Measurements from ENCODE around the gene BNIPL.

The BNIPL gene

DNA sequence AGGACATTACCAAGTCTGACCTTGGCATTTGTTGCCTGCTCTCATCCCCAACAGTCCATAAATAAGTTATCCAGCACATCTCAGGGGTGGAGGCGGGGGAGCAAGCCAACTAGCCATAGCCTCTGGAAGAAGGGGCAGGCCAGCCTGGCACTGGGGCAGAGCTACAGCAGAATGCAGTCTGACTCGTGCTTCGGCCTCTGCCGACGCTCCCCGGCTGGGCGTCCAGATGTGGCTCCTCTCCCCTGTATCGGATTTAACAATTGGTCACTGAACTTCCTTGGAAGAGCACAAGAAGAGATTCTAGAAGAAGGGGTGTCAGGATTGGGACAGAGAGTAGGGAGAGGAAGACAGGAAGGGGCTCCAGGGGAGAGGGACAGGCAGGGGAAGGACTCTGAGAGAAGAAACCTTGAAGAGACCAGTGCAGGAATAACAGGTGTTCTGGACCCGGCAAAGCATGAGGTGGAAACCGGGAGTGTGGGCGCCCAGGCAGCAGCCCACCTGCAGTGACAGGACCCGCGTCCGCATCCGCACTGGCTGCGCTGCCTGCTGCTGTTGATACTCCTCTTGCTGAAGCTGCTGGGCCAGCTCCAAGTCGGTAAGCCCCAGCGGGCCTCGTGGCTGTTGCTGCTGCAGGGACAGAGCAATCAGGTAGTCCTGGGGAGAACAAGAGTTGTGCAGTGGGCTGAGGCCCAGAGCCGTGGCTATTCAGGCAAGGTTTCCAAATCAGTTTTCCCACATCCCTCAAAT lies 39.1 kb upstream of the BNIPL start:
- no peak overlapping the region for H3K4me3 ChIP-seq (ENCODE audit: low read depth, low read length)
- TF ChIP-seq, protein P1, sequence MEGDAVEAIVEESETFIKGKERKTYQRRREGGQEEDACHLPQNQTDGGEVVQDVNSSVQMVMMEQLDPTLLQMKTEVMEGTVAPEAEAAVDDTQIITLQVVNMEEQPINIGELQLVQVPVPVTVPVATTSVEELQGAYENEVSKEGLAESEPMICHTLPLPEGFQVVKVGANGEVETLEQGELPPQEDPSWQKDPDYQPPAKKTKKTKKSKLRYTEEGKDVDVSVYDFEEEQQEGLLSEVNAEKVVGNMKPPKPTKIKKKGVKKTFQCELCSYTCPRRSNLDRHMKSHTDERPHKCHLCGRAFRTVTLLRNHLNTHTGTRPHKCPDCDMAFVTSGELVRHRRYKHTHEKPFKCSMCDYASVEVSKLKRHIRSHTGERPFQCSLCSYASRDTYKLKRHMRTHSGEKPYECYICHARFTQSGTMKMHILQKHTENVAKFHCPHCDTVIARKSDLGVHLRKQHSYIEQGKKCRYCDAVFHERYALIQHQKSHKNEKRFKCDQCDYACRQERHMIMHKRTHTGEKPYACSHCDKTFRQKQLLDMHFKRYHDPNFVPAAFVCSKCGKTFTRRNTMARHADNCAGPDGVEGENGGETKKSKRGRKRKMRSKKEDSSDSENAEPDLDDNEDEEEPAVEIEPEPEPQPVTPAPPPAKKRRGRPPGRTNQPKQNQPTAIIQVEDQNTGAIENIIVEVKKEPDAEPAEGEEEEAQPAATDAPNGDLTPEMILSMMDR (IDR thresholded peaks at IDR 0.05; ENCODE audit: low read depth, low read length, missing control alignments), result no peak
- no peak for DNase-seq (ENCODE audit: low read depth)

DNA sequence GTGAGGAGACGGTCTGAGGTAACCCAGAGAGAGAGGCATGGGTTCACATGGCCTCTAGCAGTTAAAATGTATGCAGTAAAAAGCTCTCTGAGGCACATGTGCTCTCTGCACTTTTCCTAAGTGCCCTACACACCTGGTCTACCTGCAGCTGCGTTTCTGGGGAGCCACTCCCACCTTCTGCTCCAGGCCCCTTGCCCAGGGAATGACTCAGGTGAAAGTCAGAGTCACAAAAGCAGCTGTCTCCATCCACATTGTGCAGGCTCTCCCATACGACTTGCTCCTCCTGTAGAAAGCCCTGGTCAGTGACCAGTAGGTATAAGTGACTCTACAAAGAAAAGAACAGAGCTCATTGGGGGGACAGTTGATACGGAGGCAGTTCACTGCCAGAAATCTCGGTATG lies 38.4 kb upstream of the BNIPL start:
- DNase-seq (ENCODE audit: low read depth), result no peak
- TF ChIP-seq, protein P1 (IDR thresholded peaks at IDR 0.05; ENCODE audit: low read depth, low read length, missing control alignments), result no peak
- H3K4me3 ChIP-seq (ENCODE audit: low read depth, low read length), result no peak overlapping the region

DNA sequence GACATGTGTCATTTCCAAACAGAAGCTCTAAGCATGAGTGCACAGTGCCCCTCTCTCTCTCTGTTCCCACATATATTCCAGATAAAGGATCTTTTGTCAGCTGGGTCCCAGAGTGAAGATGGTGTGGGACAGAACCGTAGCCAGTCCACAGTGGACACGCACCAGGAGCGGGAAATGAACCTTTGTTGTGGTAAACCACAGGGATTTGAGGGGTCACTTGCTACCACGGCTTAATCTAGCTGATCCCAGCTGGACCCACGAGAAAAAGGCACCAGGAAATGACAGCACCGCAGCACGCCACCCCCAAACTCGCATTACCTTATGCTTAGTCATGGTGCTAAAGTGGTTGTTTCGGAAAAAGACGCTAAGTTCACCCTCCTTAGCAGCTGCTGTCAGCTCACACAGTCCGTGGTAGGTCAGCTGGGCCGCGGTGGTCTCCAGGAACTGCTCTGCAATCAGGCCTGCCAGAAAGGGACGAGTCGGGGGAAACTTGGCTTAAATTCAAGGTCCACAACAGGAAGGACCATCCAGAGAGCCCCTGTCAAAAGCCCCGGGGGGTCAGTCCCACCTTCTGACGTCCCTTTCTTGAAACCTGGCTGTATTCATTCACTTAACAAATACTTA lies 37.2 kb upstream of the BNIPL start:
- no peak for DNase-seq (ENCODE audit: low read depth)

DNA sequence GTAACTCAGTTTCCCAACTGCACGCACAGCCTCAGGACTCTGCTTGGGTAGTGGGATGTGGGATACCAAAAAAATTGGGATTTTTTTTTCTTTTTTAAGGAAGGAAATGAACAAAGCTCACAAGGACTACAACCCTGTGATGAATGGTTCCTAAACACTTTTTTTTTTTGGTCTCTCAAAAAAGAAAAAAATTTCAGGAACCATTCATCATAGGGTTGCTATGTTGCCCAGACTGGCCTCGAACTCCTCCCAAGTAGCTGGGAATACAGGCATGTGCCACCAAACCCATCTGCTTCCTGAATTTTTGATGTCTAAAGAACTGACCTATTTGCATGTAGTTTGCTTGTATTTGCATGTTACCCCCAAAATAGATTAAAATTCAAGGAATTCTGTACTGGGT lies 36.5 kb upstream of the BNIPL start:
- TF ChIP-seq, protein P1 (IDR thresholded peaks at IDR 0.05; ENCODE audit: low read depth, low read length, missing control alignments), result no peak
- no peak overlapping the region for H3K4me3 ChIP-seq (ENCODE audit: low read depth, low read length)
- DNase-seq (ENCODE audit: low read depth), result no peak

More for the DNA sequence above, 37.2 kb upstream of the BNIPL start:
- TF ChIP-seq, protein P1 (IDR thresholded peaks at IDR 0.05; ENCODE audit: low read depth, low read length, missing control alignments), result no peak
- H3K4me3 ChIP-seq (ENCODE audit: low read depth, low read length), result no peak overlapping the region

DNA sequence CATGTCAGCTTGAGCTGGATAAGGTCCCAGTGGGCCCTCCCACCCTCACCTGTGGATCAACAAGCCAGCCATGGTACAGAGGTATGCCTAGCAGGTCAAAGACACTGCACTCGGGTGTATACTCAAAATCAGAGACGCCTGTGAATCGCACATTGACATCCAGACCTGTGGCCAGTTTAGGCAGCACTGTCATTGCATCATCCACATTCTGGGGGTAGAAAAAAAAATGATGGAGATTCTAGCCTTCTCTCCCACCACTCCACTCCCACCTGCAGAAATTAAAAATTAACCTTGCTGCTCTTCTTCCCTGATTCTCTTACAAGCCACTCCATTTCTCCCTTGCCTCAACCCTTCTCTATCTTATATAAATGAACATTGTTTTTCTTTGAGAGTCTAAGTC lies 36.0 kb upstream of the BNIPL start:
- no peak overlapping the region for H3K4me3 ChIP-seq (ENCODE audit: low read depth, low read length)
- no peak for DNase-seq (ENCODE audit: low read depth)
- TF ChIP-seq, protein P1 (IDR thresholded peaks at IDR 0.05; ENCODE audit: low read depth, low read length, missing control alignments), result no peak

DNA sequence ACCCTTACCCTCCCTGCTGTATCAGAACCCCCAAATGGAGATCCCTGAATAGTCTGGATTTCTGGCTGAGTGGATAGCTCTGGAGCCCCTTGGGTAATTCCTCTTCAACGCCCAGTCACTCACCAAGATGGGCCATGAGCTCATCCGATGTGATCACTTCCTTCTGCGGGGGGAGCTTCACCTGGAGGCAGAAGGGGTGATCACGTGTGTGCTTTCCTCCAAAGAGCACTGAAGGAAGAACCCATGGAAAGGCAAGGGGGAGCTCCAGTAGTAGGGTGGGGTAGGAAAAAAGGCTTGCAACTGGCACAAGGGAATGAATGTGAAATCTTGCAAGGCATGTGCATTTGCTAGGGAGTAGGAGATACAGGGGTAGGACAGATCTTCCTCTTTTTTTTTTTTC lies 34.8 kb upstream of the BNIPL start:
- TF ChIP-seq, protein P1 (IDR thresholded peaks at IDR 0.05; ENCODE audit: low read depth, low read length, missing control alignments), result no peak
- no peak for DNase-seq (ENCODE audit: low read depth)
- H3K4me3 ChIP-seq (ENCODE audit: low read depth, low read length), result no peak overlapping the region

DNA sequence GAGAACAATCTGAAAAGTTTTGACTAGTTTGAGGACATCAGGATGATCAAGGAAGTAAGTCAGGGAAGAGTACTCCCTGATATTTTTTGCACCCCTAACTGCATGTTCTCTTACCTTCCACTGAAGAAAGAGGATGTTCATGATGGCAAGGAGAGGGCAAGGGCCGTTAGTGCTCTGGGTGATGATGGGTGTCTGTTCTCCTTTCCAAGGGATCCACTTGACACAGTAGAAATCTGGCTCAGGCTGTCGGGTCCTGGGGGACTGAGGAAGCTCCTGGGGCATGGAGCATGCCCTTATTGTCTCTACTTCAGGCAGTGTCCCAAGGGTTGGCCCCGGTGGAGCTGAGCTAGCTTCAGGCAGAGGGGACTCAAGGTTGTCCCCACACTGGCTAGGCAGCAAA lies 34.3 kb upstream of the BNIPL start:
- no peak for DNase-seq (ENCODE audit: low read depth)
- TF ChIP-seq, protein P1 (IDR thresholded peaks at IDR 0.05; ENCODE audit: low read depth, low read length, missing control alignments), result no peak
- H3K4me3 ChIP-seq (ENCODE audit: low read depth, low read length), result no peak overlapping the region
